Right lobe of liver (tissue), 4 donors: ENCODE data around the gene DLG1.

Experiments used
- CTCF ChIP-seq, 4 donors: fragments of 200-600 bp in 3 of 4; fragments of 450-650 bp in 1 of 4; IDR thresholded peaks; one replicate each; pipeline versions ENCODE4 v1.5.1 to v1.8.0; 2016 to 2022; ENCODE audit warnings: antibody characterized with exemption in 4 of 4, mild to moderate bottlenecking in 2 of 4
- POLR2A ChIP-seq: fragments of 450-650 bp; IDR thresholded peaks from one replicate; pipeline ENCODE4 v1.6.1; 2017; ENCODE audit warnings: antibody characterized with exemption, mild to moderate bottlenecking
- donor health status: DM: no; HTN: no; CAD: no.
- donor health status: DM: no; HTN: no; CAD: no.
- donor health status: DM: no; HTN: yes; CAD: no.

GRCh38 chr3:197122394-197122793 is 176.0 kb downstream of the DLG1 start:
- no peak for TF ChIP-seq POLR2A
- no peak for TF ChIP-seq CTCF (IDR thresholded peaks at IDR 0.05)
